Measurements from ENCODE around the gene STK17A. TPM values are rescaled to one million over a fixed set of nuclear protein-coding genes. Genes with fewer than 3 reads are reported as not detected.
"Not testable (repeated sequence)": the region's sequence is repeated elsewhere in the genome, so short reads cannot be mapped to it uniquely, and the experiment has no call there.

The STK17A gene
- polyA plus RNA-seq, 1 donor, result 18.5 TPM

DNA sequence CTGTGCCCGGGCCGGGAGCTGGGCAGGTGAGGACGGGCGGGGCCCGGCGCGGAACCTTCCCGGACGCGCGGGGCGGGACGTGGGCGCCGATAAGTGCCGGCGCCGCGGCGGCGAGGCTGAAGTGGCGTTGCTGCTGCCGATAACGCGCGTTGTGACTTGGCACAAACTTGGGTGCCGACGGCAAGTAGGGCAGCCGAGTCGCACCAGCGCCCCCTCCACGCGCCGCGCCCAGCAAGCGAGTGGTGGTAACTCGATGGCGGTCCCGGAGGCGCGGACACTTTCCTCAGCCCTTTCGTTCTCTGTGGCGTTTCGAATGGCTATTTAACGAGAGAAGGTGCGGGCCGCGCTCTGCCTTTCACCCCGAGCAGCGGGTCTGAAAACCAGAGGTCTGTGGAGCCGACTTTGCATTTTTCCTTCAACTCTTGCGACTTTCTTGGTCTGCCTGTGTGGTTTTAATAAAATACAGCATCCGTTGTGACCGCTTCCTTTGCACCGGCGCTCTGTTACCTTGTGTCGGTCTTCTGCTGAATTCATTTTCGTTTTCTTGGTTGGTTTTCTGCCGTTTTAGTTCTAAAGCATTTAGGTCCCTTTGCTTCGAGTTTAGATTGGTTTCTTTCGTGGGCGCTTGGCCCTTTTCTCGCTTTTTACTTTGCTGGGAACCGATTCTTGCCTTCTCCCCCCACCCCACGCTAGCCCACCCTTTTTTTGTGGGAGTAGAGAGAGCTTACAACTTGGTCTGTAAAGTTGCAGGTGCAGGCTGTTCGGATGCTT is 701 bp downstream of the STK17A start:
- H3K27ac ChIP-seq (ENCODE audit: low read length), result peak overlapping the region; percentile 78
- no peaks in the 10 kb centered on the region for H3K27me3 ChIP-seq (ENCODE audit: control insufficient read depth, insufficient read depth, low read length)
- H3K4me3 ChIP-seq (ENCODE audit: low read length), result peak overlapping the region; percentile 78
- H3K9me3 ChIP-seq (ENCODE audit: control insufficient read depth, low read depth, low read length), result no peaks in the 10 kb centered on the region
- no CpG with 5 or more reads among the region's 66 CpGs for WGBS (ENCODE audit: insufficient coverage, low lambda C conversion rate)
- H3K36me3 ChIP-seq (ENCODE audit: control insufficient read depth, insufficient read depth, low read length), result no peaks in the 10 kb centered on the region
- DNase-seq, result peak; percentile 35 to 71
- peaks cover 6% of the 10 kb centered on the region for H3K4me1 ChIP-seq (ENCODE audit: control insufficient read depth, insufficient read depth, low read length)

DNA sequence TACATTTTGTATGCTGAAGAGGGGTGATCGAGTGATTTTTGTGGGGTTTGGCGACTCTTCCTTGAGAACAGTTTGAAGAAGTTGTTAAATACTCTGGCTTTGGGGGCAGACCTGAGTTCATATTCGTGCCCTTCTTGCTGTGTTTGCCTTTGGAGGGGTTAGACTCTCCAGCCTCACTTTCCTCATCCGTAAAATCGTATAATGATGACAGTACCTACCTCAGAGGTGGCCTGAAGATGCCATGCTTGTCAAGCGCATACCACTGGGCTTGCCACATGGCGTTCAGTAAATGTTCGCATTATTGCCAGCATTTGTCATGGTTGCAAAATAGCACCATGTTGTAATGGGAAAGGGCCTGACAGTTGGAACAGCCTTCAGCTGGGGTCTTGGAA is 1.3 kb downstream of the STK17A start:
- Histone ChIP-seq H3K4me1 (ENCODE audit: control insufficient read depth, insufficient read depth, low read length) (peaks cover 6% of the 10 kb centered on the region), H3K36me3 (ENCODE audit: control insufficient read depth, insufficient read depth, low read length) (no peaks in the 10 kb centered on the region), H3K4me3 (ENCODE audit: low read length) (peak overlapping the region; percentile 78), H3K27me3 (ENCODE audit: control insufficient read depth, insufficient read depth, low read length) (no peaks in the 10 kb centered on the region), H3K9me3 (ENCODE audit: control insufficient read depth, low read depth, low read length) (no peaks in the 10 kb centered on the region), H3K27ac (ENCODE audit: low read length) (peak overlapping the region; percentile 78)
- DNase-seq, result peak in 1 of 2 donors; percentile 26
- no CpG with 5 or more reads among the region's 8 CpGs for WGBS (ENCODE audit: insufficient coverage, low lambda C conversion rate)

DNA sequence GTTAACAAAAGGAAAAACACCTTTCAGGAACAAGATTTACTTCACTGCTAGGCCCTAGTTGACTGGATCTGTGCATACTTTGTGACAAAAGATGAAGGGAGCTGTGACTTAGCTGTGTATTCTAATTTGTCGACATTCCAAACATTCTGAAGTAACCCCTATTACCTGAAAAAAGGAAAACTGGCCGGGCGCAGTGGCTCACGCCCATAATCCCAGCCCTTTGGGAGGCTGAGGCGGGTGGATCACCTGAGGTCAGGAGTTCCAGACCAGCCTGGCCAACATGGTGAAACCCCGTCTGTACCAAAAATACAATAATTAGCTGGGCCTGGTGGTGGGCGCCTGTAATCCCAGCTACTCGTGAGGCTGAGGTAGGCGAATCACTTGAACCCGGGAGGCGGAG is 1.8 kb downstream of the STK17A start:
- not testable (repeated sequence) for DNase-seq; H3K27me3 ChIP-seq (ENCODE audit: control insufficient read depth, insufficient read depth, low read length); H3K4me1 ChIP-seq (ENCODE audit: control insufficient read depth, insufficient read depth, low read length); H3K27ac ChIP-seq (ENCODE audit: low read length); H3K36me3 ChIP-seq (ENCODE audit: control insufficient read depth, insufficient read depth, low read length); H3K9me3 ChIP-seq (ENCODE audit: control insufficient read depth, low read depth, low read length)
- WGBS (ENCODE audit: insufficient coverage, low lambda C conversion rate), result no CpG with 5 or more reads among the region's 11 CpGs
- peak overlapping the region; percentile 78 for H3K4me3 ChIP-seq (ENCODE audit: low read length)

- H3K4me1 ChIP-seq (ENCODE audit: control insufficient read depth, insufficient read depth, low read length), result peaks cover 6% of the 10 kb centered on the region
- no peak overlapping the region for H3K4me3 ChIP-seq (ENCODE audit: low read length)
Observed at GRCh38 chr7:43585562-43585961, 2.7 kb downstream of the STK17A start.

GRCh38 chr7:43586251-43586900 is 3.5 kb downstream of the STK17A start:
- Histone ChIP-seq H3K4me1 (ENCODE audit: control insufficient read depth, insufficient read depth, low read length) (peaks cover 6% of the 10 kb centered on the region), H3K36me3 (ENCODE audit: control insufficient read depth, insufficient read depth, low read length) (no peaks in the 10 kb centered on the region), H3K4me3 (ENCODE audit: low read length) (no peak overlapping the region), H3K9me3 (ENCODE audit: control insufficient read depth, low read depth, low read length) (no peaks in the 10 kb centered on the region), H3K27me3 (ENCODE audit: control insufficient read depth, insufficient read depth, low read length) (no peaks in the 10 kb centered on the region), H3K27ac (ENCODE audit: low read length) (no peak overlapping the region)
- DNase-seq, result no peak
- 50% methylated on average over 2 of the region's 4 CpGs for WGBS (ENCODE audit: insufficient coverage, low lambda C conversion rate)

More at GRCh38 chr7:43585562-43585961, 2.7 kb downstream of the STK17A start:
- no peak overlapping the region for H3K27ac ChIP-seq (ENCODE audit: low read length)
- H3K36me3 ChIP-seq (ENCODE audit: control insufficient read depth, insufficient read depth, low read length), result no peaks in the 10 kb centered on the region
- no CpG with 5 or more reads among the region's 2 CpGs for WGBS (ENCODE audit: insufficient coverage, low lambda C conversion rate)
- no peaks in the 10 kb centered on the region for H3K27me3 ChIP-seq (ENCODE audit: control insufficient read depth, insufficient read depth, low read length)
- no peaks in the 10 kb centered on the region for H3K9me3 ChIP-seq (ENCODE audit: control insufficient read depth, low read depth, low read length)
- peak in 1 of 2 donors; percentile 52 for DNase-seq

DNA sequence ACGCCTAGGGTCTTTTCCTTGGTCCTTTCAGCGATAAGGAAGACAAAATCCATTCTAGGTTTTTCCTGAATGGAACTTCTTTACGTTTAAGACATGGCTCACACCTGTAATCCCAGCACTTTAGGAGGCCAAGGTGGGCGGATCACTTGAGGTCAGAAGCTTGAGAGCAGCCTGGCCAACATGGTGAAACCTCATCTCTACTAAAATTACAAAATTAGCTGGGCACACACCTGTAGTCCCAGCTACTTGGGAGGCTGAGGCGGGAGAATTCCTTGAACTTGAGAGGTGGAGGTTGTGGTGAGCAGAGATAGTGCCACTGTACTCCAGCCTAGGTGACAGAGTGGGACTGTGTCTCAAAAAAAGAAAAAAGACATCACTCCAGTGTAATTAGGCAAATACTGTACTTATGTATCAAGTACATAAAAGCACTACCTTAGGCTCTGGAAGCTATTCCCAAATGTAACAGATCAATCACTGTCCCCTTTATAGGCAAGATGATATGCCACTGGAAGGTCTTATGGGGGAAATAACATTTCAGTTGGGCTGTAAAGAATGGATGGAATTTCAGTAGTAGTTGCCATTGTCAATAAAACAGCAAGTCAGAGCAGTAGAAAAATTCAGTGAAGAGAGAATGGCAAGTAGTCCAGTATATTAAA is 5.7 kb downstream of the STK17A start:
- H3K27ac ChIP-seq (ENCODE audit: low read length), result no peak overlapping the region
- DNase-seq, result no peak
- WGBS (ENCODE audit: insufficient coverage, low lambda C conversion rate), result no CpG with 5 or more reads among the region's 5 CpGs
- no peaks in the 10 kb centered on the region for H3K36me3 ChIP-seq (ENCODE audit: control insufficient read depth, insufficient read depth, low read length)
- H3K4me1 ChIP-seq (ENCODE audit: control insufficient read depth, insufficient read depth, low read length), result no peaks in the 10 kb centered on the region
- no peaks in the 10 kb centered on the region for H3K27me3 ChIP-seq (ENCODE audit: control insufficient read depth, insufficient read depth, low read length)
- no peak overlapping the region for H3K4me3 ChIP-seq (ENCODE audit: low read length)
- H3K9me3 ChIP-seq (ENCODE audit: control insufficient read depth, low read depth, low read length), result no peaks in the 10 kb centered on the region

DNA sequence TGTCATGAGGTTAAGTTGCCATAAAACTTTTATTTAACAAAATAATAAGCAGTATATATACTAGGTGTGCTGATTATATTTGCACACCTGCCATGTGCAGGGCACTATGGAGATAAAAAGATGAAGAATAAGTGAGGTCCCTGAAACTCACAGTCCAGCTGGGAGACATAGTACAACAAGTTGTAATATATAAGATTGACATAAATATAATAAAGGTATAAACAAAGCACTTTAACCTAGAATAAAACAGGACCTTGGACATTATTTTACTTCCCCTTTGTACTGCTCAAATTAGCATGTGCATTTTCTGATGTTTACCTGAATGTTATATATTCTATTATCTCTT is 6.2 kb downstream of the STK17A start:
- no peak overlapping the region for H3K4me3 ChIP-seq (ENCODE audit: low read length)
- H3K4me1 ChIP-seq (ENCODE audit: control insufficient read depth, insufficient read depth, low read length), result no peaks in the 10 kb centered on the region
- H3K36me3 ChIP-seq (ENCODE audit: control insufficient read depth, insufficient read depth, low read length), result no peaks in the 10 kb centered on the region
- no peaks in the 10 kb centered on the region for H3K9me3 ChIP-seq (ENCODE audit: control insufficient read depth, low read depth, low read length)
- no peak for DNase-seq
- no peaks in the 10 kb centered on the region for H3K27me3 ChIP-seq (ENCODE audit: control insufficient read depth, insufficient read depth, low read length)
- no peak overlapping the region for H3K27ac ChIP-seq (ENCODE audit: low read length)

DNA sequence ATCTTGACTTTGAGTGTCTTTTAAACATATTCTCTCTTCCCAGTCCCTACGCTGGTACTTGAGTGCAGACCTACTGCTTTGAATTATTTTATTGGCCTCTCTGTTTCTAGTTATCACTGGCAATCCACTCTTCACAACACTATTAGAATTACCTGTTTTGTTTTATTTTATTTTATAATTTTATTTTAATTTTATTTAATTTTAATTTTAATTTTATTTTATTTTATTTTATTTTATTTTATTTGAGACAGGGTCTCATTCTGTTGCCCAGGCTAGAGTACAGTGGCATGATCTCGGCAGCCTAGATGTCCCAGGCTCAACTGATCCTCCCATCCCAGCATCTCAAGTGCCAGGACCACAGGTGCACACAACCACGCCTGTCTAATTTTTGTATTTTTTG is 6.8 kb downstream of the STK17A start:
- H3K27me3 ChIP-seq (ENCODE audit: control insufficient read depth, insufficient read depth, low read length), result no peaks in the 10 kb centered on the region
- H3K36me3 ChIP-seq (ENCODE audit: control insufficient read depth, insufficient read depth, low read length), result no peaks in the 10 kb centered on the region
- no peak for DNase-seq
- H3K9me3 ChIP-seq (ENCODE audit: control insufficient read depth, low read depth, low read length), result no peaks in the 10 kb centered on the region
- H3K27ac ChIP-seq (ENCODE audit: low read length), result no peak overlapping the region
- H3K4me3 ChIP-seq (ENCODE audit: low read length), result no peak overlapping the region
- 85% methylated on average over 1 of the region's 3 CpGs for WGBS (ENCODE audit: insufficient coverage, low lambda C conversion rate)
- H3K4me1 ChIP-seq (ENCODE audit: control insufficient read depth, insufficient read depth, low read length), result no peaks in the 10 kb centered on the region

DNA sequence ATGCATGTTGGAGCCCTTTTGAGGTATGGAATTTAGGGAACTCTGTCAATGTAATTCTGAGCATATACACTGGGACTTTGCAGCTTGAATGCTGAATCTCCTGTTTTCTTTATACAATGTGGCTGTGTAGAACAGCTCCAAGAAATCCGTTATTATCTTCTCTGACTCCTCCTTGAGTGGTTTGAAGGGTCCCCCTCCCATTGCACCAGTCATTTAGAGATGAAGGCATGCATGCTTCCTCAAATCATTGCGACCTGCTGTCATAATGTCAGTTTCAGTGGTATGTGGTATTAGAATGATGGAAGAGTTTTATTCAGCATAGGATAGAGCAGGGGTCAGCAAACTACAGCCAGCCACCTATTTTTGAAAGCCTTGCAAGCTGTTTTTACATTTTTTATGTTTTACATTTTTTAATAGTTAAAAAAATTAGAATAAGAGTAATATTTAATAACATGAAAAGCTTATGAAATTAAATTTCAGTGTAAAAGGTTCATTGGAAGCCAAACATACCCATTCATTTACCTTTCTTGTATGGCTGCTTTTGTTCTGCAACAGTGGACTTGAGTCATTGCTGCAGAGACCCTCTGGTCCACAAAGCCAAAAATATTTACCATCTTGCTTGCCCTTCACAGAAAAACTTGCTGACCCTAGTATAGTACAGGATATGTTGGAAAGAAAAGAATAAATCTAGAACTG is 8.1 kb downstream of the STK17A start:
- H3K4me1 ChIP-seq (ENCODE audit: control insufficient read depth, insufficient read depth, low read length), result no peaks in the 10 kb centered on the region
- no peaks in the 10 kb centered on the region for H3K36me3 ChIP-seq (ENCODE audit: control insufficient read depth, insufficient read depth, low read length)
- H3K27ac ChIP-seq (ENCODE audit: low read length), result no peak overlapping the region
- no CpG with 5 or more reads among the region's 2 CpGs for WGBS (ENCODE audit: insufficient coverage, low lambda C conversion rate)
- no peak overlapping the region for H3K4me3 ChIP-seq (ENCODE audit: low read length)
- H3K27me3 ChIP-seq (ENCODE audit: control insufficient read depth, insufficient read depth, low read length), result no peaks in the 10 kb centered on the region
- DNase-seq, result no peak
- no peaks in the 10 kb centered on the region for H3K9me3 ChIP-seq (ENCODE audit: control insufficient read depth, low read depth, low read length)

DNA sequence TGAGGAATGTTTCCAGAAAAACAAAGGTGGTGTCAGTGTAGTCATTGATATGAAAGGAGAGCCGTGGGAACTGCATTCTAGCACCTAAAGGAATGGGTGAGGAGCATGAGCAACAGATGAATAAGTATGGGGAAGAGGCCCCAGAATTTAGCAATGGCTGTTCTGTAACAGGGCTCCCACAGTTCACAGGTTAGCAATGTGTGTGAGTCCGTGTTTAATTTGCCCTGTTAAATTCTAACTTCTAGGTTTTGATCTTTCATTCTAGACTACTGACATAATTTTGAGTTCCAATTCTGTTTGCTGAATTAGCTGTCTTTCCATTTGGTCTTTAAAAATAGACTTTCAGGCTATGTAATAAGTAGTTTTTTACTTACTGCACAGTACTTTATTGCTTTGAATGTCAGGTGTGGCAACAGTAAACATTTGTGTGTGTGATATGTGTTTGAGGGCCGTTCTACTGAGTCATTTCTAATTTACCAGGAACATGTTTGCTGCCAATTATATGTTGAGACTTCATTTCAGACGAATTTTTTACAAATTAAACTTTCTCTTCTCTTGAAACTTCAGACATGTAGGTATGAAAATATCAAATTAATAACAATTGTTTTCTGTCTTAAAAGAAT is 8.8 kb downstream of the STK17A start:
- Histone ChIP-seq H3K9me3 (ENCODE audit: control insufficient read depth, low read depth, low read length) (no peaks in the 10 kb centered on the region), H3K4me1 (ENCODE audit: control insufficient read depth, insufficient read depth, low read length) (no peaks in the 10 kb centered on the region), H3K36me3 (ENCODE audit: control insufficient read depth, insufficient read depth, low read length) (no peaks in the 10 kb centered on the region), H3K27ac (ENCODE audit: low read length) (no peak overlapping the region), H3K4me3 (ENCODE audit: low read length) (no peak overlapping the region), H3K27me3 (ENCODE audit: control insufficient read depth, insufficient read depth, low read length) (no peaks in the 10 kb centered on the region)
- 67% methylated on average over 2 of the region's 4 CpGs for WGBS (ENCODE audit: insufficient coverage, low lambda C conversion rate)
- DNase-seq, result peak in 1 of 2 donors; percentile 20

Measured in large intestine (tissue), 3 donors.